ENCODE results near the gene CCT5.

CCT5 gene

DNA sequence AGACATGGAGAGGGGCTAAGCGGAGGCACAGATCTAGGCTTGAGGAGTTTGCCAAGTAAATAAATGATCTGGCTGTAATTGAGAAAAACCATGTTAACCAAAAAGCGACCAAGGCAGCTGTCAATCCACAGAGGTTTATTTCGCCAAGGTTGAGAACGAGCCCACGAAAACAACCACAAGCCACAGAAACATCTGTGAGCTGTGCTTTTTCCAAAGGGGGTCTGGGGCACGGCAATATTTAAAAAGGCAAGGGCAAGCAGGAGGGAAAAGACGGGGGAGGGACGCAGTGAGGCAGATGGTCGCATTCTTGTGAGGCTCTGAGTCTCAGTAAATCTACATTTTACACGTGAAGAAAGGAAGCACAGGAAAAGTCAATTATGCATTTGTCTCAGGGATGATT, 25.4 kb downstream of the CCT5 start:
- no peak overlapping the region for H3K4me3 ChIP-seq (ENCODE audit: control insufficient read depth, low read depth, low read length)
- TF ChIP-seq, protein P1, sequence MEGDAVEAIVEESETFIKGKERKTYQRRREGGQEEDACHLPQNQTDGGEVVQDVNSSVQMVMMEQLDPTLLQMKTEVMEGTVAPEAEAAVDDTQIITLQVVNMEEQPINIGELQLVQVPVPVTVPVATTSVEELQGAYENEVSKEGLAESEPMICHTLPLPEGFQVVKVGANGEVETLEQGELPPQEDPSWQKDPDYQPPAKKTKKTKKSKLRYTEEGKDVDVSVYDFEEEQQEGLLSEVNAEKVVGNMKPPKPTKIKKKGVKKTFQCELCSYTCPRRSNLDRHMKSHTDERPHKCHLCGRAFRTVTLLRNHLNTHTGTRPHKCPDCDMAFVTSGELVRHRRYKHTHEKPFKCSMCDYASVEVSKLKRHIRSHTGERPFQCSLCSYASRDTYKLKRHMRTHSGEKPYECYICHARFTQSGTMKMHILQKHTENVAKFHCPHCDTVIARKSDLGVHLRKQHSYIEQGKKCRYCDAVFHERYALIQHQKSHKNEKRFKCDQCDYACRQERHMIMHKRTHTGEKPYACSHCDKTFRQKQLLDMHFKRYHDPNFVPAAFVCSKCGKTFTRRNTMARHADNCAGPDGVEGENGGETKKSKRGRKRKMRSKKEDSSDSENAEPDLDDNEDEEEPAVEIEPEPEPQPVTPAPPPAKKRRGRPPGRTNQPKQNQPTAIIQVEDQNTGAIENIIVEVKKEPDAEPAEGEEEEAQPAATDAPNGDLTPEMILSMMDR (conservative IDR thresholded peaks at IDR 0.05; ENCODE audit: control insufficient read depth, insufficient read depth, low read depth, low read length), result no peak
- no peak for DNase-seq (ENCODE audit: low read depth)

- TF ChIP-seq, protein P1 (conservative IDR thresholded peaks at IDR 0.05; ENCODE audit: control insufficient read depth, insufficient read depth, low read depth, low read length), result no peak
- H3K4me3 ChIP-seq (ENCODE audit: control insufficient read depth, low read depth, low read length), result no peak overlapping the region
- no peak for DNase-seq (ENCODE audit: low read depth)
Measured at GRCh38 chr5:10275991-10276390, 25.9 kb downstream of the CCT5 start.

DNA sequence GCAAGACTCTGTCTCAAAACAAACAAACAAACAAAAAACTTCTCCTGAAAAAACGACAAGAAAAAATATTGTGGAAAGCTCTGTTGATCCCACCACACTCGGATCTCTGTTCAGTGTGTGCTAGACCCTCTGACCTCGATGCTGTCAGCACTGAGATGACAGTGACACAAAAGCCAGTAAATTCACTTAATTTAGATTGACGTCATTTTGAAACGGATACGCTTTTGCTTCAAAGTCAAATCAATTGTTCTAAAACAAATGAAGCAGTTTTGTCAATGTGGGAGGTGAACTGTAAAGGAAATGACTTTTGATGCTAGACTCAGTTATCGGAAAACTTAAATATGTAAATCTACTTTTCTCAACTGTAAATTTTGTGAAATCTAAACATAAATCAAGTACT, 26.6 kb downstream of the CCT5 start:
- no peak overlapping the region for H3K4me3 ChIP-seq (ENCODE audit: control insufficient read depth, low read depth, low read length)
- TF ChIP-seq, protein P1 (conservative IDR thresholded peaks at IDR 0.05; ENCODE audit: control insufficient read depth, insufficient read depth, low read depth, low read length), result no peak
- DNase-seq (ENCODE audit: low read depth), result no peak

GRCh38 chr5:10277773-10278630, 27.9 kb downstream of the CCT5 start:
- H3K4me3 ChIP-seq (ENCODE audit: control insufficient read depth, low read depth, low read length), result no peak overlapping the region

DNA sequence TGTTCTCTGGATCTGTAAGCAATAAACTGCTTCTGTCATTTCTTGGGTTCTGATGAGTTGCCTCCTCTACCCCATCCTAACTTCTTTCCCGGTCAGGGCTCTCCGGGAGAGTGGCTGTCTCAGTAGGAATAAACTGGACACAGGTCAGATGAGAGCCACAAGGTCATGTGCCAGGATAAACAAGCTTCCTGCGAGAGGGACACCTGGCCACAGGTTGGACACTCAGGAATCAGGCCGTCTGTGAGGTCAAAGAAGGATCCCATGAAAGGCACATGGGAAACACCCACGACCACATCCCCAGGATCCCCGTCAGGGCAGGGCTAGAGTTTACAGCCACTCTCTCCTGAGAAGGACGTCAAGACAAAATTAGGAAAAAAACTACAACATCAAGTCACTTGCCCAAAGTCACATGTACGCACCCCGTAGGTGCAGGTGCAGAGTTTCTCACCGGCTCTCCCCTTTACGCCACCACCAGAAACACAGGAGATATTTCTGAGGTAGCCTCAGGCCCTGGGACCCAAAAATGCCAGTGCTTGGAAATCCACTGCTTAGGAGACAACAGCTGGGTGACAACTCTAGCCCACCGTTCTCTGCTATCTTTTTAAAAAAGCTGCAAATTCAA, 28.7 kb downstream of the CCT5 start:
- H3K4me3 ChIP-seq (ENCODE audit: control insufficient read depth, low read depth, low read length), result no peak overlapping the region
- TF ChIP-seq, protein P1 (conservative IDR thresholded peaks at IDR 0.05; ENCODE audit: control insufficient read depth, insufficient read depth, low read depth, low read length), result no peak
- DNase-seq (ENCODE audit: low read depth), result no peak

More at GRCh38 chr5:10277773-10278630, 27.9 kb downstream of the CCT5 start:
- DNase-seq (ENCODE audit: low read depth), result no peak
- TF ChIP-seq, protein P1 (conservative IDR thresholded peaks at IDR 0.05; ENCODE audit: control insufficient read depth, insufficient read depth, low read depth, low read length), result no peak

DNA sequence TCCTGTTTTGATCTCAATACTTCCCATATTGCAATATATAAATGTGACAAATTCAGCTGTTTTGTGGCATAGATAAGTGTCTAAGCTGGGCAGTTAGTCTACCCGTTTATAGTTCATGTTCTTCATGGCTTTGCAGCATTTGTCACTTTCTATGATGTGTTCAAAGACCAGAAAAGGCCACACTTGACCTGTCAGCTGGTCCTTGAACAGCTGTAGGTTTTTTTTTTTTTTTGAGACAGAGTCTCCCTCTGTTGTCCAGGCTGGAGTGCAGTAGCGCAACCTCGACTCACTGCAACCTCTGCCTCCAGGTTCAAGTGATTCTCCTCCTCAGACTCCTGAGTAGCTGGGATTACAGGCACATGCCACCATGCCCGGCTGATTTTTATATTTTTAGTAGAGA, 29.2 kb downstream of the CCT5 start:
- no peak overlapping the region for H3K4me3 ChIP-seq (ENCODE audit: control insufficient read depth, low read depth, low read length)
- TF ChIP-seq, protein P1 (conservative IDR thresholded peaks at IDR 0.05; ENCODE audit: control insufficient read depth, insufficient read depth, low read depth, low read length), result no peak
- no peak for DNase-seq (ENCODE audit: low read depth)
